Measurements from ENCODE around the gene ZSWIM9.
"Not testable (repeated sequence)": the region's sequence is repeated elsewhere in the genome, so short reads cannot be mapped to it uniquely, and the experiment has no call there.

Gene ZSWIM9

DNA sequence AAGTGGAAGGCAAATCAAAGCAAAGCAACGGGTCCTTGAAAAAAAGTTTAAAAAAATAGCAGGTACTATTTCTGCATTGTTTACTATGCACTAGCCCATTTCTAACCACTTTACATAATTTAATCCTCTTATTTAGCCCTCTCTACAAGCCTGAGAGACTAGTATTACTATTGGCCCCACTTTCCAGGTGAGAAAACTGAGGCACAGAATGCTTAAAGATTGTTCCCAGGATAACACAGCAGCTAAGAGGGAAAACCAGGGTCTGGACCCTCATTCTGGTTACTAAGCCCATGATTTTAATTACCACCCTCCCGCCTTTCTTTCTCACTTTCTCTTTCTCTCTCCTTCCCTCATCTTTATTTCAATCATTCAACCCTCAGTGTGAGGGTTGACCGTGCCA, 5.7 kb downstream of the ZSWIM9 start:
- DNase-seq: no peak

GRCh38 chr19:48181505-48181904, 11.0 kb downstream of the ZSWIM9 start:
- DNase-seq: no peak

GRCh38 chr19:48182434-48182833, 12.0 kb downstream of the ZSWIM9 start:
- no peak for DNase-seq

- DNase-seq: no peak
These were observed 12.9 kb downstream of the ZSWIM9 start for GRCh38 chr19:48183356-48183755.

DNA sequence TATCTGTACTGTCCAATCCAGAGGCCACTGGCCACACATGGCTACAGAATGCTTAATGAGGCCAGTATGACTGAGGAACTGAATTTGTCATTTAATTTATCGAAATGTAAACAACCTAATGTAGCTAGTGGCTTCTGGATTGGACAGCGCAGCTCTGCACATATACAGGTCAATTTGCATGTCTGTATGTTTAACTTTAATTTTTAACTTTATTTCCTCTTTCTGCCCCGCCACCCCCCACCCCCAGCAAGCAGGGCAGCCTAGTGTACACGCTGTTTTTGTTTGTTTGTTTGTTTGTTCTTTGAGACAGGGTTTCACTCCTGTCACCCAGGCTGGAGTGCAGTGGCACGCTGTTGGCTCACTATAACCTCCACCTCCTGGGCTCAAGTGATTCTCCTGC, 15.5 kb downstream of the ZSWIM9 start:
- no peak for DNase-seq

GRCh38 chr19:48186541-48186991, 16.1 kb downstream of the ZSWIM9 start:
- no peak for DNase-seq

DNA sequence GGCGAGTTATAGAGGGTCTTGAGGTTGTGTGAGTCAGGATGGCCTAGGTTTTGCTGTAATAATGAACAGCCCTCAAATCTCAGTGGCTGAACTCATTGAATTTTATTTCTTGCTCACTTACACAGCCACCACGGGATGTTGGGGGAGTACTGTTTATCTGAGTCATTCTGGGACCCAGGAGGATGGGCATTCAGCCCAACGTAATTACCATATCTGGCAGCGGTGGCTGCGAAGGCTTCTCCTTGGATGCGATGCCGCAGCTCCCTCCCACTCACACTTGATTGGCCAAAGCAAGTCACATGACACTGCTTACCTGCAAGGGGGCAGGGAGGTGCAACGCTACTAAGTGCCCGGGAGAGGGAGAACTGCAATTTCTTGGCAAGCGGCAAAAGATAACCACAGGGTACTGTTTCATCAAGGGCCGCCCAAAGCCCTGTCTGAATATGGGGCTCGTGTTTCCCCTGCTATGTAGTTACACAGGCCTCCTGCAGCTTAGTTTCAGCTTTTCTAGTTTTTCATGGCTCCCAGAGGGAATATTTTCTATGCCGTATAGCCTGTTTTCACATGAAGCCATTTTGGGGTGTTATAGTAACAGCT, 19.9 kb downstream of the ZSWIM9 start:
- DNase-seq: no peak

- DNase-seq: no peak
These were observed 20.4 kb downstream of the ZSWIM9 start for GRCh38 chr19:48190885-48191284.

GRCh38 chr19:48192750-48193149, 22.3 kb downstream of the ZSWIM9 start:
- DNase-seq: no peak

GRCh38 chr19:48194041-48194843, 23.8 kb downstream of the ZSWIM9 start:
- DNase-seq: no peak

- no peak for DNase-seq
These were observed 24.7 kb downstream of the ZSWIM9 start for GRCh38 chr19:48194844-48195830.

DNA sequence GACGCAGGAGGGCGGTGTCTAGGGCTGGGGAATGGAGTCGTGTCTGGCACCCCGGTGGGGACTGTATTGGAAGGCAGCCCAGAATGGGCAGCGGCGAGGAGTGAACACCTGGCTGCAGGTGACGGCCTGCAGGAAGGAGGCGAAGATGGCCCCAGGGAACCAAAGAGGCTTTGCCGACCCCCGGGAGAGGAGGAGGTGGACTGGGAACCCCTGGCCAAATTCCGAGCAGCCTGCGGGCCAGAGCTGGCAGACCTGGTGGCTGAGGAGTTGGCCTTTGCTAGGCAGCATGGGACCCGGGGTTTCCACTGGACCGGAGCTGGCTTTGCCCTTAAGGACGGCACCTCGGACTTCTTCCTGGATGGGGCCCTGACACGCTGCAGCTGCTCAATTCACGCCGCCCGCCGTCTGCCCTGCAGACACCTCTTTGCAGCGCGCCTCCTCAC, 25.9 kb downstream of the ZSWIM9 start:
- DNase-seq: no peak

GRCh38 chr19:48196933-48197665, 26.6 kb downstream of the ZSWIM9 start:
- DNase-seq: no peak

DNA sequence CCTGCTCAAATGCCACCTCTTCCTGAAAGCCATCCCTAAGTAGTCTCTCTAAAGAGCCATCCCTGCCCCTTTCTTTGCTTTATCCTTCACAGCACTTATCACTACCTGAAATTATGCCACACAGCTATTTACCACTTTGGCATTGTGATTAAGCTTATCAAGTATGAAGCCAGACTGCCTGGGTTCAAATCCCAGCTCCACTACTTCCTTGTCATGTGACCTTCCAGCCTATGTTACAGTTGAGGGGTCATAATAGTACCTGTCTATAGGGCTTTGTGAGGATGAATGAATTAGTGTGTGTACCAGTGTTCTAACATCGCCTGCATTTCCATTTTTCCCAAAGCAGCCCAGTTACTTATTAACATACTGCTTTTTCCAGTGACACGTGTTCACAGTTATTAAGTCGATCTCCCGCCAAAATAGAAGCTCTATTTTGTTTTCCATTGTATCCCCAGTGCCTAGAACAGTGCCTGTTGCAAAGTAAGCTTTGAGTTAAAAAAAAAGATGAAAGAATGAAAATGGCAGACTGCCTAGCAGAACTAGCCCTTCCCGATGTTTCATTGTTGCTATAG, 32.8 kb downstream of the ZSWIM9 start:
- DNase-seq: no peak

DNA sequence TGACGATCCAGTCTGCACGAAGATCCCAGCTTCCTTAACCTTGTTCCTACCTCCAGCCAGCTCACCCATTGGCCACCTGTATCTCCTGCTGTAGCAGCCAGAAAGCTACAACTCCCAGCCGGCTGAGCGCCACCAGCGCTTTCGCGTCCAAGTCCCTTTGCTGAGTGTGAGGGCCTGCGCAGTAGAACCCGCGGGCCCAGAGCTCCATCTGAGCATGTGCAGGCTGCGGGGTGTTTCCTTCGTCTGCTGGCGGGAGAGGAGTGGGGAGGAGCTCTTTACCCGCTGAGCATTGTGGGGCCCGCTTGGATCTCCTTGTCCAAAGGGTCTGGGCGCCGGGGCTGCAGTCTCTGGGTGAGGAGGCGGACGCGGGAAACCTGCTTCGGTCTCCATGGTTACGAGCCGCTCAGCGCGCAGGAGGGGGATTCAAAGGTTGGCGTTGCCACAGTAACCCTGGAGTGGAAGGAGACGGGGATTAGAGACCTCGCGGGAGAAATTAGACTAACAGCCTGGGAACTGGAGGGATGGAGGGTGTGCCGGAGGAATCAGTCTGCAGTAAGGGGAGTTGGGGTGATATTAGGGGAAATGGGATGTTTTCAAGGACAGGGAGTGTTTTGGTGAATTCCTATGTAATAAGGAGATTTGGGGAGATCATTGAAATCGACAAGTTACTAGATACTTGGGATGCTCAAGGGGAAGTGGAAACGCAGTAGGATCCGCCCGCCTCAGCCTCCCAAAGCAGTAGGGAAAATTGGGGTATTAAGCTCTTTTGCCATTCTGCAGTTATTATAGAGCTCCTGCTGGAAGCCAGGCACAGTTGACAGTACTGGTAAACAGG, 33.5 kb downstream of the ZSWIM9 start:
- peak; percentile 98 for DNase-seq

GRCh38 chr19:48206397-48207093, 36.1 kb downstream of the ZSWIM9 start:
- DNase-seq: no peak

DNA sequence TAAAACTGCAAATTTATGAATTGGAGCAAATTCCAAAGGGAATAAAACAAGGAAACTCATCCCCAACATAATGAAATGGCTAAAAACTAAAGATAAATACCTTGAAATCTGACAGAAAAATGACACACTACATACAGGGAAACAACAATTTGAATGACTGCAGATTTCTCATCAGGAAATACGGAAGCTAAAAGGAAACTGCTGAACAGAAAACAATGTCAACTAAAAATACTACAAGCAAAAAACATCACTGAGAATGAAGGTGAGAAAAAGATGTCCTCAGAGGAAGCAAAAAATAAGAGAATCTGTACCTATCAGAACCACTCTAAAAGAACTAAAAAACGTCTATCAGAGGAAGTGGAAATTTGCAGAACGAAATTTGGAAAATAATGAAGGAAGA, 39.5 kb downstream of the ZSWIM9 start:
- no peak for DNase-seq

DNA sequence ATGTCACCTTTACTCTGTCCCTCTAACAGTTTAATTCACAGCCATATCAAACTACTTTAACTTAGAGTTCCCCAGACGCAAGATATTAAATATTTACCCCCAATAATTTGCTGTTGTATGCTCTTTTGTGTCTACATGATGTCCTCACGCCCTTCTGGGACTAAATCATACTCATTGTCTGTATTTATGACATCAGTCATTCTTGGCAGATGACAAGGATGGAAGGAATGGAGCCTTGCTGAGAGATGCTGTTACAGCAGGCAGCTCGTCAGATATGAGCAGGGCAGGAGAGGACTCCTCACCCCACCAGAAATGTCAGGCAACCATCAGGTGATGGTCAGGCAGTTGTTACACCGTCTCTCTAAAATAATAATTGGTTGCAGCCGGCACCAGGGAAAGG, 43.5 kb downstream of the ZSWIM9 start:
- DNase-seq: no peak

- no peak for DNase-seq
These were observed 46.5 kb downstream of the ZSWIM9 start for GRCh38 chr19:48216933-48217332.

DNA sequence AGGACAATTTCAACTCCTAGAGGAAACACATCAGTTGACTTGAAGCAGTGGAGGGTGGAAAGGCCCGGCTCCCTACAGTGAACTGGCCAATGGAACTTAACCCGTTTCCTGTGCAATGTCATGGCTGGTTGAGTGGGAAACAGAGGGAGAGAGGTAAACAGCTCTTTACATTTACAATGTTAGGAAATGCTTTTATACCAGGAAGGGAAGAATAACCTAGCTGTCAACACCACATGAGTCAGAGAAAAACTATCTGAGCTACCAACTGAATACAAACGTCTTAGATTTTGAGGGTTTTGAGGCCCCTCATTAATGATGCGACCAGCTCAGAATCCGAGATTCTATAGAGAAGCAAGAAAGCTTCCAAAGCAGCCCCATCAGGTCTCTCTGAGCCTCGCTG, 48.5 kb downstream of the ZSWIM9 start:
- no peak for DNase-seq

- DNase-seq: not testable (repeated sequence)
These were observed 50.3 kb downstream of the ZSWIM9 start for GRCh38 chr19:48220784-48221183.
